DND-41 (cell line): ENCODE data around the gene ATP12A.

Experiments used
- ATAC-seq: fragments of 200-7000 bp; cut with Tn5 transposase; 3 replicates; pipeline ENCODE4 v1.9.1; 2021; ENCODE audit warnings: low read depth; ENCODE audit not compliant: insufficient read depth
- DNase-seq: peaks from one replicate; pipeline ENCODE4 v3.0.0-alpha.2; 2020
- H2AFZ ChIP-seq: 2 replicates; pipeline ENCODE4 v1.6.0; 2012; ENCODE audit warnings: low read depth, low read length
- H3K27ac ChIP-seq: 2 replicates; pipeline ENCODE4 v1.5.1; 2012; ENCODE audit warnings: low read length, inconsistent platforms
- H3K27me3 ChIP-seq: fragments of 200-600 bp; sonication (generic); 2 replicates; pipeline ENCODE4 v1.6.0; 2012; ENCODE audit warnings: low read length, mild to moderate bottlenecking, inconsistent platforms; ENCODE audit not compliant: insufficient read depth, poor library complexity
- H3K36me3 ChIP-seq: 2 replicates; pipeline ENCODE4 v1.5.1; 2012; ENCODE audit warnings: low read length, inconsistent platforms; ENCODE audit not compliant: insufficient read depth
- H3K4me1 ChIP-seq: 2 replicates; pipeline ENCODE4 v1.5.1; 2012; ENCODE audit warnings: mild to moderate bottlenecking, low read length; ENCODE audit not compliant: insufficient read depth
- H3K4me2 ChIP-seq: 2 replicates; pipeline ENCODE4 v1.6.0; 2012; ENCODE audit warnings: mild to moderate bottlenecking, moderate library complexity, low read length, inconsistent platforms; ENCODE audit not compliant: insufficient read depth
- H3K4me3 ChIP-seq, 2 experiments: fragments of 200-600 bp in 1 of 2; shearing (Covaris generic) in 1 of 2; 2 replicates each; pipeline ENCODE4 v1.5.1; 2012 to 2016; ENCODE audit warnings: inconsistent platforms in 2 of 2, low read length in 2 of 2, mild to moderate bottlenecking in 2 of 2, low read depth in 1 of 2, moderate library complexity in 1 of 2
- H3K79me2 ChIP-seq: 2 replicates; pipeline ENCODE4 v1.6.0; 2012; ENCODE audit warnings: low read length, inconsistent platforms; ENCODE audit not compliant: insufficient read depth
- H3K9ac ChIP-seq: 2 replicates; pipeline ENCODE4 v1.6.0; 2012; ENCODE audit warnings: low read depth, mild to moderate bottlenecking, inconsistent platforms, low read length, moderate library complexity
- H3K9me3 ChIP-seq: 2 replicates; pipeline ENCODE4 v1.5.1; 2012; ENCODE audit warnings: low read length, moderate library complexity, mild to moderate bottlenecking, inconsistent platforms; ENCODE audit not compliant: insufficient read depth, severe bottlenecking
- H4K20me1 ChIP-seq: 2 replicates; pipeline ENCODE4 v1.6.0; 2012; ENCODE audit warnings: low read length; ENCODE audit not compliant: insufficient read depth
- CTCF ChIP-seq: IDR thresholded peaks from 2 replicates; pipeline ENCODE4 v1.5.1; 2012; ENCODE audit warnings: borderline replicate concordance, low read length, moderate library complexity, mild to moderate bottlenecking; ENCODE audit not compliant: poor library complexity, severe bottlenecking; ENCODE audit errors: extremely low read depth
- EZH2 ChIP-seq: IDR thresholded peaks from 3 replicates; pipeline ENCODE4 v1.6.1; 2012; ENCODE audit warnings: borderline replicate concordance, low read depth, mild to moderate bottlenecking, moderate library complexity, low read length, inconsistent platforms; ENCODE audit not compliant: severe bottlenecking

ATP12A gene

GRCh38 chr13:24682353-24682752, 2.1 kb downstream of the ATP12A start:
- Histone ChIP-seq H3K4me3 (no peak overlapping the region), H3K9me3 (no peaks in the 10 kb centered on the region), H2AFZ (no peak overlapping the region), H3K9ac (no peak overlapping the region), H3K4me2 (no peak overlapping the region), H3K36me3 (no peaks in the 10 kb centered on the region), H3K27me3 (peaks cover 8% of the 10 kb centered on the region), H3K27ac (no peak overlapping the region), H3K4me1 (peaks cover 24% of the 10 kb centered on the region), H3K79me2 (no peaks in the 10 kb centered on the region), H4K20me1 (peaks cover 27% of the 10 kb centered on the region)
- ATAC-seq (no peak), DNase-seq (no peak)
- TF ChIP-seq CTCF: no peak
- TF ChIP-seq EZH2: no peak

- Histone ChIP-seq H2AFZ (no peak overlapping the region), H4K20me1 (peaks cover 31% of the 10 kb centered on the region), H3K4me2 (no peak overlapping the region), H3K9me3 (no peaks in the 10 kb centered on the region), H3K4me3 (no peak overlapping the region), H3K4me1 (peaks cover 24% of the 10 kb centered on the region), H3K79me2 (no peaks in the 10 kb centered on the region), H3K9ac (no peak overlapping the region), H3K27ac (no peak overlapping the region), H3K36me3 (no peaks in the 10 kb centered on the region), H3K27me3 (peaks cover 10% of the 10 kb centered on the region)
- TF ChIP-seq CTCF (no peak), EZH2 (no peak)
- ATAC-seq (no peak), DNase-seq (no peak)
These were observed 3.1 kb downstream of the ATP12A start for GRCh38 chr13:24683351-24683750.

GRCh38 chr13:24683838-24684599, 3.8 kb downstream of the ATP12A start:
- Histone ChIP-seq H3K9ac (no peak overlapping the region), H3K4me1 (peaks cover 24% of the 10 kb centered on the region), H3K4me2 (no peak overlapping the region), H3K27me3 (peaks cover 13% of the 10 kb centered on the region), H3K79me2 (no peaks in the 10 kb centered on the region), H2AFZ (no peak overlapping the region), H3K4me3 (no peak overlapping the region), H4K20me1 (peaks cover 36% of the 10 kb centered on the region), H3K36me3 (no peaks in the 10 kb centered on the region), H3K9me3 (no peaks in the 10 kb centered on the region), H3K27ac (no peak overlapping the region)
- peak; percentile 69 for DNase-seq
- TF ChIP-seq CTCF (peak; percentile 81), EZH2 (no peak)
- ATAC-seq: peak; percentile 58

GRCh38 chr13:24684600-24684998, 4.4 kb downstream of the ATP12A start:
- H3K9me3 ChIP-seq: no peaks in the 10 kb centered on the region
- peak overlapping the region; percentile 5; the same call in 1 of the 2 replicates for H3K4me2 ChIP-seq
- no peak overlapping the region for H2AFZ ChIP-seq
- H3K27me3 ChIP-seq: peaks cover 18% of the 10 kb centered on the region
- peaks cover 24% of the 10 kb centered on the region for H3K4me1 ChIP-seq
- peaks cover 37% of the 10 kb centered on the region for H4K20me1 ChIP-seq
- TF ChIP-seq EZH2 (no peak), CTCF (no peak)
- H3K9ac ChIP-seq: no peak overlapping the region
- peak; percentile 87 for ATAC-seq
- H3K36me3 ChIP-seq: no peaks in the 10 kb centered on the region
- H3K27ac ChIP-seq: no peak overlapping the region
- no peaks in the 10 kb centered on the region for H3K79me2 ChIP-seq
- no peak overlapping the region for H3K4me3 ChIP-seq
- peak; percentile 76 for DNase-seq
